ENCODE measurements around the gene ATAD1.
A peak's percentile ranks its signal among the peaks of the same experiment; 100 is the strongest.

- TF ChIP-seq RARB (CRISPR knock-in tag; IDR thresholded peaks at IDR 0.05) = no peak
- TF ChIP-seq ZFP3 (CRISPR knock-in tag; IDR thresholded peaks at IDR 0.05) = no peak
- no peak for TF ChIP-seq PATZ1 (CRISPR knock-in tag; IDR thresholded peaks at IDR 0.05; ENCODE audit: borderline replicate concordance)
- TF ChIP-seq TSHZ2 (CRISPR knock-in tag; IDR thresholded peaks at IDR 0.05) = no peak
- no peak for TF ChIP-seq TCF4 (CRISPR knock-in tag; IDR thresholded peaks at IDR 0.05; ENCODE audit: borderline replicate concordance)
- TF ChIP-seq CSDC2 (CRISPR knock-in tag; IDR thresholded peaks at IDR 0.05) = no peak
- TF ChIP-seq BACH2 (CRISPR knock-in tag; IDR thresholded peaks at IDR 0.05; ENCODE audit: borderline replicate concordance) = no peak
- no peak; the same call in 1 of the 2 replicates for TF ChIP-seq TOX (CRISPR knock-in tag; IDR thresholded peaks at IDR 0.05; ENCODE audit: borderline replicate concordance)
- 0 out of 2 replicates have a peak, but pooled peaks have one; percentile 36 for TF ChIP-seq ZC3H10 (CRISPR knock-in tag; IDR thresholded peaks at IDR 0.05)
- TF ChIP-seq ZNF70 (CRISPR knock-in tag; IDR thresholded peaks at IDR 0.05) = no peak
These were observed 56.1 kb downstream of the ATAD1 start for GRCh38 chr10:87761892-87762291.

Measured in SK-N-SH treated with all-trans-retinoic acid at 6 μM for 48 hours (cell line).